GM13977 (cell line): ENCODE data around the gene COX19.

Experiments used
- DNase-seq: peaks from one replicate; pipeline ENCODE4 v3.0.0; 2012; ENCODE audit warnings: low spot score
- CTCF ChIP-seq: IDR thresholded peaks from 2 replicates; pipeline ENCODE4 v1.5.1; 2012; ENCODE audit warnings: mild to moderate bottlenecking, control low read depth; ENCODE audit not compliant: insufficient read depth; ENCODE audit errors: extremely low read depth, missing control alignments
- in situ Hi-C: fragments of 300-500 bp; cut with MboI; formaldehyde crosslinking; loops from one replicate; pipeline ENCODE4 v1.12.0; 2022; ENCODE audit warnings: low sequenced_read_pairs, low pct_unique_long_range_greater_than_20kb, mixed read lengths, inconsistent platforms; ENCODE audit not compliant: unreplicated experiment

COX19 gene

GRCh38 chr7:923108-924041 is 52.0 kb downstream of the COX19 start:
- DNase-seq, result peak; percentile 92
- TF ChIP-seq CTCF, result no peak
- in situ Hi-C loops, result no loop called here

- DNase-seq, result no peak
- in situ Hi-C loops, result no loop called here
- no peak for TF ChIP-seq CTCF
Observed at GRCh38 chr7:922334-923107, 52.8 kb downstream of the COX19 start.

GRCh38 chr7:921581-922333 is 53.6 kb downstream of the COX19 start:
- TF ChIP-seq CTCF, result no peak
- in situ Hi-C loops, result no loop called here
- no peak for DNase-seq

GRCh38 chr7:921071-921461 is 54.3 kb downstream of the COX19 start:
- no peak for TF ChIP-seq CTCF
- in situ Hi-C loops, result no loop called here
- DNase-seq, result no peak

GRCh38 chr7:920351-921070 is 54.8 kb downstream of the COX19 start:
- DNase-seq, result no peak
- no peak for TF ChIP-seq CTCF
- in situ Hi-C loops, result no loop called here

- in situ Hi-C loops, result no loop called here
- no peak for TF ChIP-seq CTCF
- no peak for DNase-seq
Observed at GRCh38 chr7:919924-920341, 55.4 kb downstream of the COX19 start.
